K562 (cell line): ENCODE data around the gene ZBTB44. TPM values are rescaled to one million over a fixed set of nuclear protein-coding genes. Genes with fewer than 3 reads are reported as not detected.

Source experiments
- ATAC-seq: fragments of 200-7000 bp; cut with Tn5 transposase; 3 replicates; pipeline ENCODE4 v1.9.1; 2020; ENCODE audit warnings: moderate library complexity
- BruUV-seq: library from RNA; stranded (reverse); fragments of 400-500 nt; replicated peaks from 2 replicates; lab custom pipeline; 2021; lab: Mats Ljungman, UMichigan
- CTCF ChIA-PET: fragments of 300-600 bp; formaldehyde crosslinking; extraction: SDS; loops from one replicate; lab custom pipeline; 2021; ENCODE audit warnings: low intra/inter-chr PET ratio; lab: Yijun Ruan, JAX
- POLR2A ChIA-PET: fragments of 300-600, 350-650 bp; sonication (Branson Sonifier 250); formaldehyde crosslinking; extraction: SDS; loops from one replicate; lab custom pipeline; 2021; ENCODE audit warnings: antibody characterized with exemption, inconsistent platforms; lab: Yijun Ruan, JAX
- DNase-seq, 4 experiments: peaks; one replicate each; pipeline versions ENCODE4 v3.0.0 to v3.0.0-alpha.2; 2011 to 2018; ENCODE audit warnings: low spot score in 3 of 4, mixed read lengths in 3 of 4; ENCODE audit errors: extremely low read depth in 1 of 4
- FAIRE-seq: peaks from 2 replicates; lab custom pipeline; 2011; peaks lifted over from hg19 to GRCh38; lab: Jason Lieb, UNC
- H2AFZ ChIP-seq: 2 replicates; pipeline ENCODE4 v1.6.0; 2011; ENCODE audit warnings: low read depth, low read length, control low read depth, inconsistent platforms
- H3K27ac ChIP-seq: fragments of 200-600 bp; 3 replicates; pipeline ENCODE4 v1.8.0; 2011; ENCODE audit warnings: low read depth, mild to moderate bottlenecking, control low read depth, inconsistent platforms, low read length, moderate library complexity, mixed read lengths; ENCODE audit errors: extremely low read depth
- H3K27me3 ChIP-seq, 2 experiments: fragments of 300-600 bp in 1 of 2; 2 replicates in 1 of 2; 3 replicates in 1 of 2; pipeline versions ENCODE4 v1.6.0 to v1.8.0; 2011; ENCODE audit warnings: inconsistent platforms in 2 of 2, low read length in 2 of 2, mild to moderate bottlenecking in 1 of 2, mixed read lengths in 1 of 2, moderate library complexity in 1 of 2; ENCODE audit not compliant: control insufficient read depth in 2 of 2, insufficient read depth in 2 of 2
- H3K36me3 ChIP-seq: fragments of 300-600 bp; 3 replicates; pipeline ENCODE4 v1.8.0; 2011; ENCODE audit warnings: mild to moderate bottlenecking, low read length, inconsistent platforms; ENCODE audit not compliant: control insufficient read depth, insufficient read depth
- H3K4me1 ChIP-seq, 2 experiments: fragments of 200-600 bp in 1 of 2; replicated peaks in 1 of 2; 2 replicates in 1 of 2; 3 replicates in 1 of 2; pipeline versions ENCODE4 v1.5.1 to v1.8.0; 2011; ENCODE audit warnings: inconsistent platforms in 2 of 2, low read length in 2 of 2, mild to moderate bottlenecking in 1 of 2, mixed read lengths in 1 of 2, moderate library complexity in 1 of 2; ENCODE audit not compliant: control insufficient read depth in 2 of 2, insufficient read depth in 2 of 2
- H3K4me2 ChIP-seq: 2 replicates; pipeline ENCODE4 v1.6.1; 2011; ENCODE audit warnings: low read length, control low read depth, inconsistent platforms, mixed read lengths; ENCODE audit not compliant: insufficient read depth
- H3K4me3 ChIP-seq: fragments of 200-600 bp; sonication (generic), shearing (Covaris generic); 2 replicates; pipeline ENCODE4 v1.5.1; 2016; ENCODE audit warnings: control low read depth, inconsistent platforms
- H3K79me2 ChIP-seq: fragments of 200-600 bp; 3 replicates; pipeline ENCODE4 v1.8.0; 2011; ENCODE audit warnings: low read length, inconsistent platforms; ENCODE audit not compliant: control insufficient read depth, insufficient read depth
- H3K9ac ChIP-seq, 2 experiments: 2 replicates each; pipeline versions ENCODE4 v1.6.0 to v1.6.1; 2011; ENCODE audit warnings: low read depth in 2 of 2, low read length in 2 of 2, control low read depth in 1 of 2, inconsistent platforms in 1 of 2, mild to moderate bottlenecking in 1 of 2, mixed read lengths in 1 of 2; ENCODE audit not compliant: insufficient read depth in 1 of 2
- H3K9me1 ChIP-seq: one replicate; pipeline ENCODE4 v1.6.0; 2011; ENCODE audit warnings: inconsistent platforms, mild to moderate bottlenecking, low read length, moderate library complexity; ENCODE audit not compliant: control insufficient read depth, insufficient read depth
- H3K9me3 ChIP-seq: replicated peaks from 2 replicates; pipeline ENCODE4 v1.5.1; 2011; ENCODE audit warnings: low read depth, low read length, inconsistent platforms; ENCODE audit not compliant: control insufficient read depth, insufficient read depth
- H4K20me1 ChIP-seq: replicated peaks from 2 replicates; pipeline ENCODE4 v1.6.1; 2011; ENCODE audit warnings: low read length, inconsistent platforms, mixed read lengths; ENCODE audit not compliant: control insufficient read depth, insufficient read depth
- CTCF ChIP-seq, 3 experiments: IDR thresholded peaks in 2 of 3; conservative IDR thresholded peaks in 1 of 3; 2 replicates each; pipeline ENCODE4 v1.5.1; 2011 to 2012; ENCODE audit warnings: low read length in 3 of 3, mild to moderate bottlenecking in 3 of 3, control low read depth in 2 of 3, improper control_type of control experiment in 1 of 3, inconsistent platforms in 1 of 3, low read depth in 1 of 3, mixed read lengths in 1 of 3, moderate library complexity in 1 of 3; ENCODE audit not compliant: insufficient read depth in 2 of 3
- E2F6 ChIP-seq, 2 experiments: IDR thresholded peaks; 2 replicates each; pipeline ENCODE4 v1.6.1; 2011; ENCODE audit warnings: borderline replicate concordance in 1 of 2, control low read depth in 1 of 2, low read depth in 1 of 2, low read length in 1 of 2, mild to moderate bottlenecking in 1 of 2, mixed read lengths in 1 of 2, moderate library complexity in 1 of 2; ENCODE audit not compliant: insufficient read depth in 1 of 2, insufficient read length in 1 of 2, poor library complexity in 1 of 2, severe bottlenecking in 1 of 2; ENCODE audit errors: extremely low read depth in 1 of 2
- ELF1 ChIP-seq: fragments of 200-800 bp; sonication (Bioruptor generic); IDR thresholded peaks from 2 replicates; pipeline ENCODE4 v1.6.1; 2016; ENCODE audit warnings: missing genetic modification characterization, missing compliant biosample characterization
- ILK ChIP-seq: fragments of 450-650 bp; IDR thresholded peaks from 2 replicates; pipeline ENCODE4 v1.6.1; 2016; ENCODE audit warnings: missing genetic modification characterization, low read depth, mild to moderate bottlenecking, missing compliant biosample characterization, moderate library complexity, borderline replicate concordance
- WGBS: fragments of 100-300 bp; shearing (Covaris generic); methylation state at CpG from one replicate; pipeline ENCODE4 v1.1.6; 2016; ENCODE audit warnings: low coverage, mixed read lengths; ENCODE audit not compliant: insufficient coverage; ENCODE audit errors: missing lambda C conversion rate; 5-methylcytosine and 5-hydroxymethylcytosine counted together
- in situ Hi-C: fragments of 300-500 bp; cut with MboI; formaldehyde crosslinking; loops from 4 replicates; pipeline ENCODE4 v1.15.0; 2018; ENCODE audit warnings: inconsistent platforms, mixed read lengths
- intact Hi-C: fragments of 100-400 bp; cut with micrococcal nuclease; formaldehyde crosslinking; loops from 2 replicates; pipeline ENCODE4 v1.14.2; 2022
- polyA plus RNA-seq, 8 experiments: library from polyadenylated mRNA; depleted of rRNA in 4 of 8; stranded (reverse) in 5 of 8; unstranded in 3 of 8; fragments of >200 nt; fragmentation: Nextera tagmentation in 2 of 8; fragmentation: Illumina TruSeq in 1 of 8; extraction: Ambion mirVana in 2 of 8; extraction: Trizol in 1 of 8; gene quantifications; 2 replicates each; pipeline versions ENCODE4 v1.2.1 to v1.2.3, GENCODE V29; 2011 to 2014; ENCODE audit warnings: inconsistent platforms in 1 of 8, missing spikeins in 1 of 8
- total RNA-seq, 7 experiments: library from RNA; depleted of rRNA in 6 of 7; stranded (reverse); fragments of >200 nt in 6 of 7; fragmentation: Illumina TruSeq in 2 of 7; extraction: Trizol in 2 of 7; gene quantifications; 2 replicates each; pipeline versions ENCODE4 v1.2.1 to v1.2.3, GENCODE V29; 2011 to 2021; ENCODE audit warnings: low replicate concordance in 1 of 7

Gene ZBTB44
- total and polyA plus RNA-seq, 9 of the 15 experiments (the other 6 are each of a cell fraction or from before 2014, with no cell fraction given): 4.7 to 27.1 (median 17.3) TPM

- ATAC-seq (peak; percentile 72), FAIRE-seq (no peak)
- TF ChIP-seq ILK (no peak), ELF1 (tag) (0 out of 2 replicates have a peak, but pooled peaks have one; percentile 48), E2F6 (IDR thresholded peaks at IDR 0.05; ENCODE audit: borderline replicate concordance in 1 of 2, extremely low read depth in 1 of 2, insufficient read depth in 1 of 2, insufficient read length in 1 of 2, low read depth in 1 of 2, low read length in 1 of 2, poor library complexity in 1 of 2, severe bottlenecking in 1 of 2) (peak in 1 of 2 experiments; percentile 58), CTCF (IDR thresholded peaks at IDR 0.05 in 2 of 3, conservative IDR thresholded peaks at IDR 0.05 in 1 of 3; ENCODE audit: insufficient read depth in 2 of 3, low read depth in 1 of 3, low read length in 3 of 3) (0 out of 6 replicates have a peak, but pooled peaks of 1 of the 3 experiments have one; percentile 7)
- TF ChIP-seq, all 486 proteins: peak for 3
- BruUV-seq: no TSS peak
- DNase-seq: peak in 3 of 4 experiments; percentile 28 to 35 (median 29)
- Histone ChIP-seq H3K27ac (no peak overlapping the region), H3K9me1 (no peaks in the 10 kb centered on the region), H3K4me3 (no peak overlapping the region), H3K9ac (no peak overlapping the region), H3K4me1 (peaks cover 0 to 15% of the 10 kb centered on the region in 2 experiments; a peak in 1 of 5 replicates), H3K9me3 (no peaks in the 10 kb centered on the region), H3K4me2 (no peak overlapping the region), H4K20me1 (peaks cover 2% of the 10 kb centered on the region), H3K36me3 (no peaks in the 10 kb centered on the region), H3K27me3 (peaks cover 39 to 72% of the 10 kb centered on the region in 2 experiments), H3K79me2 (no peaks in the 10 kb centered on the region), H2AFZ (no peak overlapping the region)
- intact Hi-C loops (no loop called here), in situ Hi-C loops (no loop called here)
- WGBS: 5% methylated on average over 31 of the region's 32 CpGs
- ChIA-PET CTCF (no interaction called here), POLR2A (interaction anchor here (0.6 kb wide), 1 partner anchor 17 kb away, joined by 3 read pairs; no protein-coding TSS in a partner anchor)
Measured at GRCh38 chr11:130189492-130190210, 125.1 kb downstream of the ZBTB44 start.
